HepG2 (cell line): ENCODE data around the gene CD300A. TPM values are rescaled to one million over a fixed set of nuclear protein-coding genes. Genes with fewer than 3 reads are reported as not detected.

Experiments used
- ATF7 ChIP-seq, 2 experiments: fragments of 450-650 bp in 1 of 2; sonication (generic) in 1 of 2; formaldehyde crosslinking in 1 of 2; IDR thresholded peaks; 2 replicates each; pipeline versions ENCODE4 v1.4.0 to v1.6.1; 2016 to 2020; ENCODE audit warnings: antibody characterized with exemption in 1 of 2, mild to moderate bottlenecking in 1 of 2, missing genetic modification reagents in 1 of 2
- CEBPB ChIP-seq: IDR thresholded peaks from 2 replicates; pipeline ENCODE4 v1.6.1; 2011; ENCODE audit warnings: low read depth, low read length, improper control_type of control experiment, borderline replicate concordance
- GPN1 ChIP-seq: sonication (generic); formaldehyde crosslinking; IDR thresholded peaks from 2 replicates; pipeline ENCODE4 v1.5.1; 2020; ENCODE audit warnings: missing genetic modification reagents, borderline replicate concordance
- HNRNPK ChIP-seq: fragments of 200-400 bp; formaldehyde crosslinking; IDR thresholded peaks from 2 replicates; pipeline ENCODE4 v1.6.1; 2018; ENCODE audit warnings: low read length, low read depth, moderate library complexity, mild to moderate bottlenecking; ENCODE audit not compliant: poor library complexity, severe bottlenecking
- RAD51 ChIP-seq: fragments of 450-650 bp; IDR thresholded peaks from 2 replicates; pipeline ENCODE4 v1.6.1; 2016; ENCODE audit warnings: borderline replicate concordance
- RFXAP ChIP-seq: sonication (generic); formaldehyde crosslinking; IDR thresholded peaks from 2 replicates; pipeline ENCODE4 v1.4.0; 2020; ENCODE audit warnings: missing genetic modification reagents, borderline replicate concordance
- ZBTB10 ChIP-seq: sonication (generic); formaldehyde crosslinking; IDR thresholded peaks from 2 replicates; pipeline ENCODE4 v1.4.0; 2020; ENCODE audit warnings: missing genetic modification reagents, borderline replicate concordance
- ZBTB7B ChIP-seq: sonication (generic); formaldehyde crosslinking; IDR thresholded peaks from 2 replicates; pipeline ENCODE4 v1.4.0; 2020; ENCODE audit warnings: missing genetic modification reagents
- ZMYM3 ChIP-seq: sonication (generic); formaldehyde crosslinking; IDR thresholded peaks from 2 replicates; pipeline ENCODE4 v1.5.1; 2020; ENCODE audit warnings: mild to moderate bottlenecking, missing genetic modification reagents
- ZNF44 ChIP-seq: sonication (generic); formaldehyde crosslinking; IDR thresholded peaks from 2 replicates; pipeline ENCODE4 v1.5.1; 2020; ENCODE audit warnings: mild to moderate bottlenecking, missing genetic modification reagents
- ZNF446 ChIP-seq: sonication (generic); formaldehyde crosslinking; IDR thresholded peaks from 2 replicates; pipeline ENCODE4 v1.5.0; 2020; ENCODE audit warnings: mild to moderate bottlenecking, missing genetic modification reagents
- ZNF609 ChIP-seq: sonication (generic); formaldehyde crosslinking; IDR thresholded peaks from 2 replicates; pipeline ENCODE4 v1.4.0; 2020; ENCODE audit warnings: mild to moderate bottlenecking, missing genetic modification reagents, borderline replicate concordance
- ZSCAN25 ChIP-seq: sonication (generic); formaldehyde crosslinking; IDR thresholded peaks from 2 replicates; pipeline ENCODE4 v1.8.0; 2022; ENCODE audit warnings: mild to moderate bottlenecking, missing genetic modification reagents
- polyA plus RNA-seq, 8 experiments: library from polyadenylated mRNA; depleted of rRNA in 3 of 8; stranded (reverse) in 7 of 8; unstranded in 1 of 8; fragments of >200 nt; fragmentation: Illumina TruSeq in 4 of 8; extraction: Trizol in 4 of 8; gene quantifications; 2 replicates each; pipeline versions ENCODE4 v1.2.1 to v1.2.3, GENCODE V29; 2011 to 2016; ENCODE audit warnings: low read depth in 4 of 8, missing spikeins in 1 of 8, mixed read lengths in 1 of 8; ENCODE audit not compliant: insufficient read depth in 1 of 8
- total RNA-seq, 5 experiments: library from RNA; depleted of rRNA; stranded (reverse); fragments of >200 nt; fragmentation: Illumina TruSeq; extraction: Trizol; gene quantifications; 2 replicates each; pipeline ENCODE4 v1.2.3, GENCODE V29; 2016; ENCODE audit warnings: low read depth in 1 of 5
- TF ChIP-seq, protein P1 (sequence below): sonication (generic); formaldehyde crosslinking; IDR thresholded peaks from 2 replicates; pipeline ENCODE4 v1.5.0; 2020; ENCODE audit warnings: missing genetic modification reagents
- TF ChIP-seq, protein P2 (sequence below): IDR thresholded peaks from 2 replicates; pipeline ENCODE4 v1.6.1; 2016
- TF ChIP-seq, protein P3 (sequence below): sonication (generic); formaldehyde crosslinking; IDR thresholded peaks from 2 replicates; pipeline ENCODE4 v1.8.1; 2023; ENCODE audit warnings: missing genetic modification reagents, mild to moderate bottlenecking, borderline replicate concordance
- TF ChIP-seq, protein P4 (sequence below): sonication (generic); formaldehyde crosslinking; IDR thresholded peaks from 2 replicates; pipeline ENCODE4 v1.5.1; 2020; ENCODE audit warnings: missing genetic modification reagents, mild to moderate bottlenecking, borderline replicate concordance

CD300A gene
- total and polyA plus RNA-seq, 2 of the 13 experiments (the other 11 are each of a cell fraction or from before 2014, with no cell fraction given): not detected

DNA sequence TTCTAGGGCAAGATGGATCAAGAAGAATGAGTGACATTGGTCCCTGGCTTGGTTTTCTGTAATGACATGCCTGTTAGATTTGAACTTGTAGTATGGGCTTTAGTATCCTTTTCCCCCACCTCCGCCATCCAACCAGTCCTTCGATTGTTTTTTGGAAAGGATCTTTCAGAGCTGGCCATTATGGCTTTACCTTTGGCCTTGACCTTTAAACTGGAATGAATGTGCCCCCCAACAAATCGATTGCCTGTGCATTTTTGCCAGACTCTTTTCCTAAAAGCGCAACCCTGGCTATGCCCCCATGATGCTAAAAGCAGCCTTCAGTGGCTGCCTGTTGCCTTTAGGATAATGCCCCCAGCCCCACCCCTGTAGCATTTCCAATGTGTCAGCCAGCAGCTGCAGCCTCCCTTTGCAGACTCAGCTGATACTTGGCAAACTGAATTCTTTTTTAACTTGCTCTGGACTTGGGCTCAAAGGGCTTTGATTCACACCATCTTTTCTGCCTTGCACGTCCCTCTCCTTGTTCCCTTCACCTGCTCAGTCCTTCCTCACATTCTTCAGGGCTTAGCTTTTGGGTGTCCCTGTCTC lies 30.6 kb upstream of the CD300A start (continued):
- TF ChIP-seq ZNF609: no peak; the same call in 1 of the 2 replicates
- TF ChIP-seq HNRNPK: no peak
- no peak for TF ChIP-seq ATF7 (IDR thresholded peaks at IDR 0.05)
- TF ChIP-seq ATF7 (CRISPR knock-in tag; IDR thresholded peaks at IDR 0.05): no peak
- TF ChIP-seq CEBPB: no peak
- TF ChIP-seq ZBTB7B: no peak; the same call in 1 of the 2 replicates
- no peak for TF ChIP-seq RAD51
- TF ChIP-seq, protein P1, sequence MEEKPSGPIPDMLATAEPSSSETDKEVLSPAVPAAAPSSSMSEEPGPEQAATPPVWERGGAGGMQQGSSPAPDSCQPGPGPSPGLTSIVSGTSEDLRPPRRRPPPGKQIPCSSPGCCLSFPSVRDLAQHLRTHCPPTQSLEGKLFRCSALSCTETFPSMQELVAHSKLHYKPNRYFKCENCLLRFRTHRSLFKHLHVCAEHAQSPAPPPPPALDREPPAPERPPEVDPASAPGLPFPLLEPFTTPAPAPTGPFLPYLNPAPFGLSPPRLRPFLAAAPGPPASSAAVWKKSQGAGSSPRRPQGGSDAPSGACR: no peak
- no peak for TF ChIP-seq ZBTB10 (CRISPR knock-in tag)
- TF ChIP-seq, protein P2, sequence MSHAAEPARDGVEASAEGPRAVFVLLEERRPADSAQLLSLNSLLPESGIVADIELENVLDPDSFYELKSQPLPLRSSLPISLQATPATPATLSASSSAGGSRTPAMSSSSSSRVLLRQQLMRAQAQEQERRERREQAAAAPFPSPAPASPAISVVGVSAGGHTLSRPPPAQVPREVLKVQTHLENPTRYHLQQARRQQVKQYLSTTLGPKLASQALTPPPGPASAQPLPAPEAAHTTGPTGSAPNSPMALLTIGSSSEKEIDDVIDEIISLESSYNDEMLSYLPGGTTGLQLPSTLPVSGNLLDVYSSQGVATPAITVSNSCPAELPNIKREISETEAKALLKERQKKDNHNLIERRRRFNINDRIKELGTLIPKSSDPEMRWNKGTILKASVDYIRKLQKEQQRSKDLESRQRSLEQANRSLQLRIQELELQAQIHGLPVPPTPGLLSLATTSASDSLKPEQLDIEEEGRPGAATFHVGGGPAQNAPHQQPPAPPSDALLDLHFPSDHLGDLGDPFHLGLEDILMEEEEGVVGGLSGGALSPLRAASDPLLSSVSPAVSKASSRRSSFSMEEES: no peak
- TF ChIP-seq RFXAP (CRISPR knock-in tag): no peak
- no peak; the same call in 1 of the 2 replicates for TF ChIP-seq ZMYM3 (CRISPR knock-in tag)
- TF ChIP-seq, protein P3, sequence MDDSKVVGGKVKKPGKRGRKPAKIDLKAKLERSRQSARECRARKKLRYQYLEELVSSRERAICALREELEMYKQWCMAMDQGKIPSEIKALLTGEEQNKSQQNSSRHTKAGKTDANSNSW: no peak
- no peak for TF ChIP-seq ZNF44 (CRISPR knock-in tag)
- no peak for TF ChIP-seq GPN1
- TF ChIP-seq ZSCAN25 (CRISPR knock-in tag): no peak
- TF ChIP-seq ZNF446 (CRISPR knock-in tag): no peak
- TF ChIP-seq, protein P4, sequence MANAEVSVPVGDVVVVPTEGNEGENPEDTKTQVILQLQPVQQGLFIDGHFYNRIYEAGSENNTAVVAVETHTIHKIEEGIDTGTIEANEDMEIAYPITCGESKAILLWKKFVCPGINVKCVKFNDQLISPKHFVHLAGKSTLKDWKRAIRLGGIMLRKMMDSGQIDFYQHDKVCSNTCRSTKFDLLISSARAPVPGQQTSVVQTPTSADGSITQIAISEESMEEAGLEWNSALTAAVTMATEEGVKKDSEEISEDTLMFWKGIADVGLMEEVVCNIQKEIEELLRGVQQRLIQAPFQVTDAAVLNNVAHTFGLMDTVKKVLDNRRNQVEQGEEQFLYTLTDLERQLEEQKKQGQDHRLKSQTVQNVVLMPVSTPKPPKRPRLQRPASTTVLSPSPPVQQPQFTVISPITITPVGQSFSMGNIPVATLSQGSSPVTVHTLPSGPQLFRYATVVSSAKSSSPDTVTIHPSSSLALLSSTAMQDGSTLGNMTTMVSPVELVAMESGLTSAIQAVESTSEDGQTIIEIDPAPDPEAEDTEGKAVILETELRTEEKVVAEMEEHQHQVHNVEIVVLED (CRISPR knock-in tag): no peak
